Cardiac muscle cell (in vitro differentiated cells and primary cell): Measurements from ENCODE around the gene QRICH1. TPM values are rescaled to one million over a fixed set of nuclear protein-coding genes. Genes with fewer than 3 reads are reported as not detected.

Experiments
- DNase-seq, 2 donors: peaks; one replicate each; pipeline versions ENCODE4 v3.0.0 to v3.0.0-alpha.2; 2010 to 2017; ENCODE audit warnings: low read depth in 1 of 2, low spot score in 1 of 2
- H3K27ac ChIP-seq: fragments of 200-600 bp; sonication (generic); 2 replicates; pipeline ENCODE4 v1.5.1; 2016
- H3K27me3 ChIP-seq: fragments of 200-600 bp; sonication (generic); 2 replicates; pipeline ENCODE4 v1.6.0; 2016; ENCODE audit warnings: control low read depth
- H3K36me3 ChIP-seq: fragments of 200-600 bp; sonication (generic); 2 replicates; pipeline ENCODE4 v1.5.1; 2016; ENCODE audit warnings: control low read depth
- H3K4me1 ChIP-seq: fragments of 200-600 bp; sonication (generic); 2 replicates; pipeline ENCODE4 v1.8.1; 2017; ENCODE audit warnings: low read depth, mild to moderate bottlenecking, mixed run types
- H3K4me3 ChIP-seq: fragments of 200-600 bp; sonication (generic); 2 replicates; pipeline ENCODE4 v1.5.1; 2016; ENCODE audit warnings: mild to moderate bottlenecking
- H3K9me3 ChIP-seq: fragments of 200-600 bp; sonication (generic); 2 replicates; pipeline ENCODE4 v1.5.1; 2017; ENCODE audit warnings: low read depth, mild to moderate bottlenecking, control low read depth
- polyA plus RNA-seq: library from polyadenylated mRNA; unstranded; fragments of >200 nt; fragmentation: Nextera tagmentation; extraction: Ambion mirVana; gene quantifications from 2 replicates; pipeline ENCODE4 v1.2.1, GENCODE V29; 2016
- total RNA-seq: library from RNA; depleted of rRNA; stranded (reverse); fragments of >200 nt; gene quantifications from 2 replicates; pipeline ENCODE4 v1.2.3, GENCODE V29; 2016
- TF ChIP-seq, protein P1 (sequence below): IDR thresholded peaks from 2 replicates; pipeline ENCODE4 v1.5.1; 2012; ENCODE audit warnings: low read depth, mild to moderate bottlenecking, low read length

QRICH1 gene
- total and polyA plus RNA-seq, 2 experiments from 2014 or later: 44.3 to 116 TPM

DNA sequence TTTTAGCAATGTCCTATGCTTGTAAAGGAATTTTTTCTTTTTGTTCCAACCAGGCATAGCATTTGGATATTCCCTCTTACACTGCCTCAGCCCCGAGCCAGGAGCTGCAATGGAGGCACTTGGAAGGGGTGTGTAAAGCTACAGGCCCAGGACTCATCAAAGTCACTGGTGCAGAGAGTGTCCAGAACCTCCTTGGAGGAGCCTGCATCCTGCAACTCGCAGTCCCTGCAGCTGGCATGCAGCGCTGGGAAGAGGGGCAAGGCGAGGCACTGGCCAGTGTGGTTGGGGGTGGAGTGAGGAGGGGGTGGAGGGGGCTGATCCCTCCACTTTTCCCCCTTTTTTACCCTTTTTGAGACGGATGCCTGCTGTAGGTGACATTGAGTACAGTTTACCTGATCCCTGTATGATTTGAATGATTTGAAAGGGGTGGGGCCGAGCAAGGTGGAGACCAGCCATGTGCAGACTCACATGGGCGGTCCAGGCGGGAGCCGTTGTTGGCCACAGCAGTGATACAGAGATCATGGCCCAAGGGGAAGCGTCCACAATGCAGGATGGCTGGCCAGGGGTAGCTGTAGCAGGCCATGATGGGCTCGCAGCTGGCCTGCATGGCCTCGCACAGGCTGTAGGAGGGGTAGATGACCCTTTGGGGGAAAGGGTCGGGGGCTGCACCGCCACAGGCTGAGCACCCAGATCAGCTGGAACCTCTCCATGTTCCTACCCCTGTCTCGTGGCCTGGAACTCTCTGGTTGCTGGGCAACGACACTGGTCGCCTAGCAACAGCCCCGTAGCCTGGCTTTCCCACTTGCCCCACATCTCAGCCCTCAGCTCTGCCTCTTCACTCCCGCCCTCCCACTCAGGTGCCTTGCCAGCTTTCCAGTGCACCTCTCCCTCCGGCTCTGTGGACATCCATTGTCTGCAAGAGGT lies 95.9 kb downstream of the QRICH1 start:
- Histone ChIP-seq H3K27me3 (no peaks in the 10 kb centered on the region), H3K9me3 (no peaks in the 10 kb centered on the region), H3K27ac (no peak overlapping the region), H3K36me3 (peaks cover 3% of the 10 kb centered on the region), H3K4me1 (no peaks in the 10 kb centered on the region), H3K4me3 (no peak overlapping the region)
- TF ChIP-seq, protein P1, sequence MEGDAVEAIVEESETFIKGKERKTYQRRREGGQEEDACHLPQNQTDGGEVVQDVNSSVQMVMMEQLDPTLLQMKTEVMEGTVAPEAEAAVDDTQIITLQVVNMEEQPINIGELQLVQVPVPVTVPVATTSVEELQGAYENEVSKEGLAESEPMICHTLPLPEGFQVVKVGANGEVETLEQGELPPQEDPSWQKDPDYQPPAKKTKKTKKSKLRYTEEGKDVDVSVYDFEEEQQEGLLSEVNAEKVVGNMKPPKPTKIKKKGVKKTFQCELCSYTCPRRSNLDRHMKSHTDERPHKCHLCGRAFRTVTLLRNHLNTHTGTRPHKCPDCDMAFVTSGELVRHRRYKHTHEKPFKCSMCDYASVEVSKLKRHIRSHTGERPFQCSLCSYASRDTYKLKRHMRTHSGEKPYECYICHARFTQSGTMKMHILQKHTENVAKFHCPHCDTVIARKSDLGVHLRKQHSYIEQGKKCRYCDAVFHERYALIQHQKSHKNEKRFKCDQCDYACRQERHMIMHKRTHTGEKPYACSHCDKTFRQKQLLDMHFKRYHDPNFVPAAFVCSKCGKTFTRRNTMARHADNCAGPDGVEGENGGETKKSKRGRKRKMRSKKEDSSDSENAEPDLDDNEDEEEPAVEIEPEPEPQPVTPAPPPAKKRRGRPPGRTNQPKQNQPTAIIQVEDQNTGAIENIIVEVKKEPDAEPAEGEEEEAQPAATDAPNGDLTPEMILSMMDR: no peak
- no peak for DNase-seq

DNA sequence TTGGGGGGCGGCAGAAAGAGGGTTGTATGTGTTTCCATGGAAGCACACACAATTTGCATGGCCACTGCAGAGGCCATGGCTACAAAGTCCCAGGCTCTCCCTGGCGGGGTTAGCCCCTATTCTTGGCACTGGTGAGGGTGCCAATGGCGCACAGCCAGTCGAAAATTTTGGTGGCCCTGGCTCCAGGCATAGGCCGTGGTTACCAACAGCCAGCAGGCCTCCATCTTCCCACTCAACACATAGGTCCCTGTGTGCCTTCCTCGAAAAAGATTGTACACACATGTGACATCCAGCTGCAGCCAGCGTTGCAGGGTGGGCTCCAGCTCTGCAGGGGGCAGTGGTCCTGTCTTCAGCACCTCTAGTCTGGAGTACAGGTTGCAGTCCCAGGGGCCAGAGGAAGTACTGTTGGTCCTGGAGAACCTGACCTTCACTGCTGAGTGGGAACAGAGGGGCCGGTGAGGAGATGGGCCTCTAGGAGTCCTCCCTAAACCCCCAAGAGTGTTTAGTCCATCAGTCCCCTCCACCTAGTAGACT lies 96.7 kb downstream of the QRICH1 start:
- TF ChIP-seq, protein P1: no peak
- H3K36me3 ChIP-seq: peaks cover 3% of the 10 kb centered on the region
- no peak overlapping the region for H3K4me3 ChIP-seq
- no peaks in the 10 kb centered on the region for H3K9me3 ChIP-seq
- H3K27ac ChIP-seq: no peak overlapping the region
- DNase-seq: no peak
- no peaks in the 10 kb centered on the region for H3K4me1 ChIP-seq
- H3K27me3 ChIP-seq: no peaks in the 10 kb centered on the region

DNA sequence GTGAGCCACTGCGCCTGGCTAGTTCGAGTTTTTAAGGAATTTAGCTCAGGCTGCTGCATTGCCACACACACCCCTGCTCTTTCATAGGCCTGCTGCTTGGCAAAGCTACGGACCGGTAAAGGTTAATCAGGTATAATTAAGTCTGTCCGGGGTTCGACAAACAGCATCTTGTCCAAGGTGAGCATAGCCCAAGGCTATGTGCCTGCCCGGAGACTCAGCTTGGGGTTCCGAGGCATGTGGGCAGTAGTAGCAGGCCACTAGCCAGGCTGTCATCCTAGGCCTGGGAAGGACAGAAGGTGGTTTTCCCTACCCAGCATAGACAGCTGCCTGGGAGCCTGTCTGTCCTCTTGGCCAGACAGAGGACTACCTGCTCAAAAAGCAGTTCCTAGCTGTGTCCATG lies 97.2 kb downstream of the QRICH1 start:
- Histone ChIP-seq H3K27ac (no peak overlapping the region), H3K27me3 (no peaks in the 10 kb centered on the region), H3K36me3 (peaks cover 3% of the 10 kb centered on the region), H3K4me1 (no peaks in the 10 kb centered on the region), H3K4me3 (no peak overlapping the region), H3K9me3 (no peaks in the 10 kb centered on the region)
- no peak for DNase-seq
- TF ChIP-seq, protein P1: no peak

DNA sequence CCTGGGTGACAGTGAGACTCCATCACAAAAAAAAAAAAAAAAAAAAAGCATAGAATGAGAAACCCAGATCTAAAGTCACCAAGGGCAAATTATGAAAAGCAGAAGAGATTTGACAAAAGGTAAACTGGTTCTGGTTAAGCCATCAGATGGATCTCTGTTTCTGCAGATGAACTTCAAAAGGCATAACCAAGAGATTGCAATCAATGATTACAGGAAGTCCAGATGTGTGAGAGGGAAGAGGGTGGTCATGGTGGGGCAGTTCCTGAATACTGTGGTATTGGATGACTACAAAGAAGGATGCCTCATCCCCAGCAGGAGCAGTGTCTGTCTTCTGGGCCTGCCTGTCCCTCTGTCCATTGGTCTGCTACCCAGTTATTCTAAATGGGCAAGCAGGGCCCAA lies 100.0 kb downstream of the QRICH1 start:
- Histone ChIP-seq H3K4me1 (peaks cover 10% of the 10 kb centered on the region), H3K36me3 (peaks cover 3% of the 10 kb centered on the region), H3K27me3 (no peaks in the 10 kb centered on the region), H3K27ac (no peak overlapping the region), H3K9me3 (no peaks in the 10 kb centered on the region), H3K4me3 (no peak overlapping the region)
- TF ChIP-seq, protein P1: no peak
- DNase-seq: no peak

DNA sequence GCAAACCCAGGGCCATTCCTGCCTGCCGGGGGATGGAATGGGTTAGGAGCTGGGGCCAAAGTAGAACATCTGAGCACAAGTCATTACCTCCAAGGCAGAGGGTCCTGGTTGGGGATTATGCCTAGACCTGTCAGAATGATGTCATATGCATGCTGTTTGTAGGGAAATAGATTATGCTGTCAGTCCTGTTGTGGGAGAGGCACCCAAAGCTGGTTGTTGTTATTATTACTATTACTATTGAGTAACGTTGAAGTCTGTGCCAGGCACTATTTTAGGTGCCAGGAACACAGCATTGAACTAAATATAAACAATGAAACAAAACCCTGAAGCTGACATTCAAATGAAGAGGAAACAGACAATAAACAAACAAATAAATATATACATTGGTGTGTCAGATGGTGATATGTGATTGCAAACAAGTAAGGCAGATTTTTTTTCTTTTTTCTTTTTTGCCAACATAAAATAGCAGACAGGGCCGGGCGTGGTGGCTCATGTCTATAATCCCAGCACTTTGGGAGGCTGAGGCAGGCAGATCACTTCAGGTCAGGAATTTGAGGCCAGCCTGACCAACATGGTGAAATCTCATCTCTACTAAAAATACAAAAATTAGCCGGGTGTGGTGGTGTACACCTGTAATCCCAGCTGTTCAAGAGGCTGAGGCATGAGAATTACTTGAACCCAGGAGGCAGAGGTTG lies 101.9 kb downstream of the QRICH1 start:
- no peaks in the 10 kb centered on the region for H3K27me3 ChIP-seq
- no peak for DNase-seq
- no peak overlapping the region for H3K4me3 ChIP-seq
- H3K27ac ChIP-seq: no peak overlapping the region
- TF ChIP-seq, protein P1: no peak
- H3K36me3 ChIP-seq: peaks cover 3% of the 10 kb centered on the region
- no peaks in the 10 kb centered on the region for H3K9me3 ChIP-seq
- peaks cover 11% of the 10 kb centered on the region for H3K4me1 ChIP-seq
